HUES6 (cell line): ENCODE measurements around the gene S100A9.
"Not testable (repeated sequence)": the region's sequence is repeated elsewhere in the genome, so short reads cannot be mapped to it uniquely, and the experiment has no call there.

ENCODE experiments used
- H3K27ac ChIP-seq: 2 replicates; pipeline ENCODE4 v1.7.0; 2013; ENCODE audit warnings: low read depth, mild to moderate bottlenecking, low read length, inconsistent platforms
- H3K27me3 ChIP-seq: 2 replicates; pipeline ENCODE4 v1.6.1; 2013; ENCODE audit warnings: low read length; ENCODE audit not compliant: control insufficient read depth, insufficient read depth
- H3K36me3 ChIP-seq: 2 replicates; pipeline ENCODE4 v1.6.1; 2013; ENCODE audit warnings: low read length; ENCODE audit not compliant: control insufficient read depth, insufficient read depth
- H3K4me1 ChIP-seq: 2 replicates; pipeline ENCODE4 v1.6.1; 2013; ENCODE audit warnings: low read length; ENCODE audit not compliant: control insufficient read depth, insufficient read depth
- H3K4me3 ChIP-seq: 2 replicates; pipeline ENCODE4 v1.5.1; 2013; ENCODE audit warnings: low read depth, low read length
- H3K9ac ChIP-seq: one replicate; pipeline ENCODE4 v1.6.1; 2013; ENCODE audit warnings: mild to moderate bottlenecking, low read length
- H3K9me3 ChIP-seq: 2 replicates; pipeline ENCODE4 v1.6.1; 2013; ENCODE audit warnings: low read depth, low read length; ENCODE audit not compliant: control insufficient read depth, insufficient read depth

S100A9 gene

GRCh38 chr1:153357853-153358690 is at the start of gene S100A9:
Gene S100A9, plus strand, starts transcription at chr1:153357854. Its CDS starts 430 bp downstream, at chr1:153358284.
- Histone ChIP-seq H3K27ac (no peak within 1 kb of the TSS), H3K4me1 (no peaks in the 10 kb centered on the region), H3K4me3 (no peak within 1 kb of the TSS), H3K9me3 (no peaks in the 10 kb centered on the region), H3K36me3 (no peaks in the 10 kb centered on the region), H3K9ac (no peak within 1 kb of the TSS), H3K27me3 (no peaks in the 10 kb centered on the region)

DNA sequence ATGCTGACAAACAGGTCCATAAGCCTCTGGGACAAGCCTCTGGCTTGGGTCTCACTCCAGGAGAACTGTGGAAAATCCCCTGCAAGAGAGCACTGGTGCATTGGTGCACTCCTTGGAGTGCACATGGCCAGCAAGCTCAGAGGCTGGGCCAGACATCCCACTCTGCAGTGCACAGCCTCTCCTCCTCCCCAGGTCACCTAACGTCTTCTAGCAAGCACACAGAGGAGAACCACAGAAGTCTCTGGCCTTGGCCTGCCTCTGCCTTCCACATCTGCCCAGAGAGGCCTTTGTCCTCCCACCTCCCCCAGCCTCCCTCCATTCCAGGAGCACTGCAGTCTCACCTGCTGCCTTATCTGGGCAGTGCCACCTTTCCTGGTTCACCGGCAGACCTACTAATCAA is 49.1 kb upstream of the S100A9 start:
- Histone ChIP-seq H3K36me3 (no peaks in the 10 kb centered on the region), H3K27ac (no peak overlapping the region), H3K4me3 (no peak overlapping the region), H3K27me3 (peaks cover 13% of the 10 kb centered on the region; the same call in 1 of the 2 replicates), H3K9ac (no peak overlapping the region), H3K9me3 (no peaks in the 10 kb centered on the region), H3K4me1 (no peaks in the 10 kb centered on the region; the same call in 1 of the 2 replicates)

DNA sequence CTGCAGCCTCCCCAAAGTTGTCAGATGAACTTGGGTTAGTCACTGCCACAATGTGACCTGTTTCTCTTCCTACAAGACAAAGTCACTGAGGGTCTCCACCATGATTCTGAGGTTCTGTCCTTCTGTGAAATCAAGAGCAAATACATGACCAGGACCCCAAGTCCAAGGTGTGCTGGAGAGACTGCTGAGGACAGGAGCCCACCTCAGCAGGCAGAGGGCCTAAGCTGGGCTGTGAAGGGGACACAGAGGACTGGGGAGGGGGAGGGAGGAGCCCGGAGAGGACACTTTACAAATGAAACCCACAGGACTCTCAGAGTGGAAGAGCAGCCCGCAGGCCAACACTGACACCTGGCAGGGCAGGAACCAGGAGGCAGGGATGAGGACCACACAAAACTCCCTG is 48.2 kb upstream of the S100A9 start:
- Histone ChIP-seq H3K9ac (no peak overlapping the region), H3K9me3 (no peaks in the 10 kb centered on the region)

GRCh38 chr1:153310526-153310925 is 47.1 kb upstream of the S100A9 start:
- Histone ChIP-seq H3K9me3 (no peaks in the 10 kb centered on the region), H3K27ac (no peak overlapping the region), H3K27me3 (no peaks in the 10 kb centered on the region), H3K4me1 (no peaks in the 10 kb centered on the region; the same call in 1 of the 2 replicates), H3K9ac (no peak overlapping the region), H3K4me3 (no peak overlapping the region), H3K36me3 (no peaks in the 10 kb centered on the region)

More for the DNA sequence above, 48.2 kb upstream of the S100A9 start:
- no peak overlapping the region for H3K27ac ChIP-seq
- H3K27me3 ChIP-seq = peaks cover 5% of the 10 kb centered on the region; the same call in 1 of the 2 replicates
- no peak overlapping the region for H3K4me3 ChIP-seq
- no peaks in the 10 kb centered on the region for H3K36me3 ChIP-seq
- no peaks in the 10 kb centered on the region; the same call in 1 of the 2 replicates for H3K4me1 ChIP-seq

DNA sequence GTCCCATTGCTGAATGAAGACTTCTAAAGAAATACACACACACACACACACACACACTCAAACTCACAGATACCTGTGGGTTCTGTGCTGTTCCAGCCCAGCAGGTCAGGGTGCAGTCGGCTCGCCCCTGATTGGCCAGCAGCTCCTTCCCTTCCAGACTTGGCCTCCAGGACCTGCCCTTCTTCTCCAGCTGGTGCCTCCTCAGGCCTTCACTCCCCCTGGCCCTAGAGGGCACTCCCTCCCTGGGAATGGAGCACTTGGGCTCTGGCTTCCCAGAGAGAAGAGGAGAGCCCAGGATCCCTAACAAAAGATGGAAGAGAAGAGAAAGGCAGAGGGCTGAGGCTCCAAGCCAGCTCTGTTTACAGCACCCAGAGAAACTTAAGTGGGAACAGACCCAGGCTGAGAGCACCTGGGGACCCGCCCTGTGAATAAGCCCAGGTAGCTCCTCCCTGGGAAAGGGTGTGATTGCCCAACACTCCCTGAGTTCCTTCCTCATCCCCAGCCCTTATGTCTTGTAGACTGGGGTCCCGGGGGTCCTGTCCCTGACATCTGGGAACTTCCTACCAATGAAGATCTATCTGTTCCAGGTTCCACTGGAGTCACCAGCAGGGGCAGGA is 45.0 kb upstream of the S100A9 start, which contains the start of gene PGLYRP3:
PGLYRP3 (minus strand) TSS at position 383 of the 617 bp plus-strand sequence. CDS start 2,287 bp downstream, outside the sequence.
- no peaks in the 10 kb centered on the region for H3K36me3 ChIP-seq
- H3K4me3 ChIP-seq = no peak within 1 kb of the TSS
- H3K27me3 ChIP-seq = no peaks in the 10 kb centered on the region
- no peak within 1 kb of the TSS for H3K27ac ChIP-seq
- no peaks in the 10 kb centered on the region for H3K9me3 ChIP-seq
- no peak within 1 kb of the TSS for H3K9ac ChIP-seq
- no peaks in the 10 kb centered on the region for H3K4me1 ChIP-seq

DNA sequence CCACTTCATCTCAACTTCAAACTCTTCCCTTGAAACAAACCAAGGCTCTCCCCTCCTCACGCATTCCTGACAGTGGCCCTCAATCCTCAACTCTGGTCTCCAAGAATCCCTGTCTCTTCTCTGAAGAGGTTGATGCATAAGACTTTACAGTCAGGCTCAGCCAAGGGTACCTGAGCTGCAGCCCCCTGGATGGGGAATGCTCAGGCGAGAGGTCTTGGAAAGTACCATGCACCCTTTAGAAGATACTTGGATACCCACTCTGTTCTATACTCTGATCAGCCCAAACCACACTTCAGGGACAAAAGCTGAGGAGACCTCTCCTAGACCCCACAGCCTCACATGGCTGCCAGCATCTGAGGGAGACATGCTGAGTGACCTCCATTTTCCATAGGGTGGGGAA is 44.4 kb upstream of the S100A9 start:
- no peaks in the 10 kb centered on the region for H3K27me3 ChIP-seq
- H3K4me1 ChIP-seq = no peaks in the 10 kb centered on the region
- H3K36me3 ChIP-seq = no peaks in the 10 kb centered on the region
- no peak overlapping the region for H3K4me3 ChIP-seq
- no peak overlapping the region for H3K9ac ChIP-seq
- no peaks in the 10 kb centered on the region for H3K9me3 ChIP-seq
- H3K27ac ChIP-seq = no peak overlapping the region

- H3K27me3 ChIP-seq, H3K4me3 ChIP-seq, H3K36me3 ChIP-seq, H3K27ac ChIP-seq, H3K4me1 ChIP-seq, H3K9me3 ChIP-seq, H3K9ac ChIP-seq: not testable (repeated sequence)
Observed at GRCh38 chr1:153314388-153314787, 43.3 kb upstream of the S100A9 start.

- H3K9ac ChIP-seq, H3K9me3 ChIP-seq, H3K4me1 ChIP-seq, H3K4me3 ChIP-seq, H3K36me3 ChIP-seq, H3K27ac ChIP-seq, H3K27me3 ChIP-seq: not testable (repeated sequence)
Observed at GRCh38 chr1:153316013-153316412, 41.6 kb upstream of the S100A9 start.

DNA sequence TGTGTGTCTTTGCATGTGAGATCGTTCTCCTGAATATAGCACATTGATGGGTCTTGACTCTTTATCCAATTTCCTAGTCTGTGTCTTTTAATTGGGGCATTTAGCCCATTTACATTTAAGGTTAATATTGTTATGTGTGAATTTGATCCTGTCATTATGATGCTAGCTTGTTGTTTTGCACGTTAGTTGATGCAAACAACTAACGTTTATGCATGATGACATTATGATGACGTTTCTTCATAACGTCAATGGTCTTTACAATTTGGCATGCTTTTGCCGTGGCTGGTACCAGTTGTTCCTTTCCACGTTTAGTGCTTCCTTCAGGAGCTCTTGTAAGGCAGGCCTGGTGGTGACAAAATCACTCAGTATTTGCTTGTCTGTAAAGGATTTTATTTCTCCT is 39.5 kb upstream of the S100A9 start:
- not testable (repeated sequence) for H3K9ac ChIP-seq, H3K4me3 ChIP-seq, H3K27ac ChIP-seq, H3K36me3 ChIP-seq, H3K27me3 ChIP-seq, H3K4me1 ChIP-seq
- peaks cover 20% of the 10 kb centered on the region for H3K9me3 ChIP-seq

DNA sequence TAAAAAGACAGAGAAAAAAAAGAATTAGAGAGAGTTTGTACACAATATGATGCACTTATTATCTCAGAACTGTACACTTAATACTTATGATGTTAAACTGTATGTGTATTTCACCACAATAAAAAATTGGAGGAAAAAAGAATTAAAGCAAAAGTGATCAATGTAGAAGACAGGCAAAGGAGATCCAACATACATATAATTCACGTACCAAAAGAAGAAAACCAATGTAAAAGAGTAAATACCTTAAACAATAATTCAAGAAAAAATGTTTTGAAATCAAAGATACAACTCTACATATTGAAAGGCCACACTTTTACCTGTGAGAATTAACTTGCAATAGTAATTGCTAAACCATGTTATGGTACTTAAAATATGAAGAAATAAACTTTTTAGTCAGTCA is 35.1 kb upstream of the S100A9 start:
- Histone ChIP-seq H3K4me3 (no peak overlapping the region), H3K9ac (no peak overlapping the region), H3K9me3 (peaks cover 39% of the 10 kb centered on the region), H3K27me3 (no peaks in the 10 kb centered on the region), H3K36me3 (no peaks in the 10 kb centered on the region), H3K4me1 (no peaks in the 10 kb centered on the region; the same call in 1 of the 2 replicates), H3K27ac (no peak overlapping the region)

DNA sequence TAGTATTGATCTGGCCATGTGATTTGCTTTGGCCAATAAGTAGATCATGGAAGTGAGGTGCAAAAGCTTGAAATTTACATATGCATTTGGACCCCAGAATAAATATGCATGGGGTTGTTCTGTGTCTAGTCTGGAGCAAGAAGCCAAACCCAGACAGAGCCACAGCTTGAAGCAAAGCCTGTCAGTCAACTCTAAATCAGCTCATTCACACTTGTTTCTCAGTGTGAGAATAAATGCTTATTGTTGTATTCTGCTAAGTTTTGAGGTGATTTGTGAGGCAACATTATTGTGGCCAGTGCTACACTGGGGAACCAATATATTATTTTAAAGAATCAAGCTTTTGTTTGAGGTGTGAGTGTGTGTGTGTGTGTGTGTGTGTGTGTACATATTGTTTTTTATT is 32.7 kb upstream of the S100A9 start:
- Histone ChIP-seq H3K9me3 (peaks cover 46% of the 10 kb centered on the region), H3K36me3 (no peaks in the 10 kb centered on the region), H3K4me1 (no peaks in the 10 kb centered on the region; the same call in 1 of the 2 replicates), H3K27me3 (no peaks in the 10 kb centered on the region), H3K27ac (no peak overlapping the region), H3K9ac (no peak overlapping the region), H3K4me3 (no peak overlapping the region)
